ENCODE data around the gene B3GAT1. TPM values are rescaled to one million over a fixed set of nuclear protein-coding genes. Genes with fewer than 3 reads are reported as not detected.

B3GAT1 gene
- total and polyA plus RNA-seq, 2 experiments from 2014 or later: 4.8 to 28.3 TPM

GRCh38 chr11:134371436-134372185, 40.4 kb downstream of the B3GAT1 start (continued):
- TF ChIP-seq, protein P1, sequence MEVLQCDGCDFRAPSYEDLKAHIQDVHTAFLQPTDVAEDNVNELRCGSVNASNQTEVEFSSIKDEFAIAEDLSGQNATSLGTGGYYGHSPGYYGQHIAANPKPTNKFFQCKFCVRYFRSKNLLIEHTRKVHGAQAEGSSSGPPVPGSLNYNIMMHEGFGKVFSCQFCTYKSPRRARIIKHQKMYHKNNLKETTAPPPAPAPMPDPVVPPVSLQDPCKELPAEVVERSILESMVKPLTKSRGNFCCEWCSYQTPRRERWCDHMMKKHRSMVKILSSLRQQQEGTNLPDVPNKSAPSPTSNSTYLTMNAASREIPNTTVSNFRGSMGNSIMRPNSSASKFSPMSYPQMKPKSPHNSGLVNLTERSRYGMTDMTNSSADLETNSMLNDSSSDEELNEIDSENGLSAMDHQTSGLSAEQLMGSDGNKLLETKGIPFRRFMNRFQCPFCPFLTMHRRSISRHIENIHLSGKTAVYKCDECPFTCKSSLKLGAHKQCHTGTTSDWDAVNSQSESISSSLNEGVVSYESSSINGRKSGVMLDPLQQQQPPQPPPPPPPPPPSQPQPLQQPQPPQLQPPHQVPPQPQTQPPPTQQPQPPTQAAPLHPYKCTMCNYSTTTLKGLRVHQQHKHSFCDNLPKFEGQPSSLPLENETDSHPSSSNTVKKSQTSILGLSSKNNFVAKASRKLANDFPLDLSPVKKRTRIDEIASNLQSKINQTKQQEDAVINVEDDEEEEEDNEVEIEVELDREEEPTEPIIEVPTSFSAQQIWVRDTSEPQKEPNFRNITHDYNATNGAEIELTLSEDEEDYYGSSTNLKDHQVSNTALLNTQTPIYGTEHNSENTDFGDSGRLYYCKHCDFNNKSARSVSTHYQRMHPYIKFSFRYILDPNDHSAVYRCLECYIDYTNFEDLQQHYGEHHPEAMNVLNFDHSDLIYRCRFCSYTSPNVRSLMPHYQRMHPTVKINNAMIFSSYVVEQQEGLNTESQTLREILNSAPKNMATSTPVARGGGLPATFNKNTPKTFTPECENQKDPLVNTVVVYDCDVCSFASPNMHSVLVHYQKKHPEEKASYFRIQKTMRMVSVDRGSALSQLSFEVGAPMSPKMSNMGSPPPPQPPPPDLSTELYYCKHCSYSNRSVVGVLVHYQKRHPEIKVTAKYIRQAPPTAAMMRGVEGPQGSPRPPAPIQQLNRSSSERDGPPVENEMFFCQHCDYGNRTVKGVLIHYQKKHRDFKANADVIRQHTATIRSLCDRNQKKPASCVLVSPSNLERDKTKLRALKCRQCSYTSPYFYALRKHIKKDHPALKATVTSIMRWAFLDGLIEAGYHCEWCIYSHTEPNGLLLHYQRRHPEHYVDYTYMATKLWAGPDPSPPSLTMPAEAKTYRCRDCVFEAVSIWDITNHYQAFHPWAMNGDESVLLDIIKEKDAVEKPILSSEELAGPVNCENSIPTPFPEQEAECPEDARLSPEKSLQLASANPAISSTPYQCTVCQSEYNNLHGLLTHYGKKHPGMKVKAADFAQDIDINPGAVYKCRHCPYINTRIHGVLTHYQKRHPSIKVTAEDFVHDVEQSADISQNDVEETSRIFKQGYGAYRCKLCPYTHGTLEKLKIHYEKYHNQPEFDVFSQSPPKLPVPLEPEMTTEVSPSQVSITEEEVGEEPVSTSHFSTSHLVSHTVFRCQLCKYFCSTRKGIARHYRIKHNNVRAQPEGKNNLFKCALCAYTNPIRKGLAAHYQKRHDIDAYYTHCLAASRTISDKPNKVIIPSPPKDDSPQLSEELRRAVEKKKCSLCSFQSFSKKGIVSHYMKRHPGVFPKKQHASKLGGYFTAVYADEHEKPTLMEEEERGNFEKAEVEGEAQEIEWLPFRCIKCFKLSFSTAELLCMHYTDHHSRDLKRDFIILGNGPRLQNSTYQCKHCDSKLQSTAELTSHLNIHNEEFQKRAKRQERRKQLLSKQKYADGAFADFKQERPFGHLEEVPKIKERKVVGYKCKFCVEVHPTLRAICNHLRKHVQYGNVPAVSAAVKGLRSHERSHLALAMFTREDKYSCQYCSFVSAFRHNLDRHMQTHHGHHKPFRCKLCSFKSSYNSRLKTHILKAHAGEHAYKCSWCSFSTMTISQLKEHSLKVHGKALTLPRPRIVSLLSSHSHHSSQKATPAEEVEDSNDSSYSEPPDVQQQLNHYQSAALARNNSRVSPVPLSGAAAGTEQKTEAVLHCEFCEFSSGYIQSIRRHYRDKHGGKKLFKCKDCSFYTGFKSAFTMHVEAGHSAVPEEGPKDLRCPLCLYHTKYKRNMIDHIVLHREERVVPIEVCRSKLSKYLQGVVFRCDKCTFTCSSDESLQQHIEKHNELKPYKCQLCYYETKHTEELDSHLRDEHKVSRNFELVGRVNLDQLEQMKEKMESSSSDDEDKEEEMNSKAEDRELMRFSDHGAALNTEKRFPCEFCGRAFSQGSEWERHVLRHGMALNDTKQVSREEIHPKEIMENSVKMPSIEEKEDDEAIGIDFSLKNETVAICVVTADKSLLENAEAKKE (CRISPR knock-in tag; IDR thresholded peaks at IDR 0.05): no peak
- no peak for TF ChIP-seq ZNF331 (CRISPR knock-in tag; IDR thresholded peaks at IDR 0.05; ENCODE audit: low read depth)
- no peak for TF ChIP-seq EZH2 (IDR thresholded peaks at IDR 0.05; ENCODE audit: low read depth, unreplicated experiment)
- no peak for TF ChIP-seq JUNB (IDR thresholded peaks at IDR 0.05; ENCODE audit: unreplicated experiment)
- no peak for TF ChIP-seq STAT1 (IDR thresholded peaks at IDR 0.05; ENCODE audit: unreplicated experiment)
- no peak for TF ChIP-seq CREB1 (CRISPR knock-in tag; IDR thresholded peaks at IDR 0.05; ENCODE audit: low read depth)
- no peak for TF ChIP-seq EZH2phosphoT487 (IDR thresholded peaks at IDR 0.05; ENCODE audit: unreplicated experiment)

GRCh38 chr11:134370526-134371435, 41.3 kb downstream of the B3GAT1 start:
- H3F3A ChIP-seq (replicated peaks; ENCODE audit: low read depth): no peaks in the 10 kb centered on the region
- H3K27me3 Mint-ChIP-seq (ENCODE audit: insufficient read depth, low read depth, poor library complexity): peaks cover 10% of the 10 kb centered on the region
- no peaks in the 10 kb centered on the region for H3K9me3 Mint-ChIP-seq
- H3K27me3 ChIP-seq (ENCODE audit: insufficient read depth): no peaks in the 10 kb centered on the region
- no peaks in the 10 kb centered on the region for H3K36me3 ChIP-seq (ENCODE audit: insufficient read depth)
- no peak overlapping the region for H3K27ac ChIP-seq (ENCODE audit: low read depth)
- ATAC-seq (no peak), DNase-seq (ENCODE audit: low spot score) (no peak)
- H3K4me3 Mint-ChIP-seq: no peak overlapping the region
- H3K4me1 ChIP-seq (ENCODE audit: insufficient read depth): no peaks in the 10 kb centered on the region
- no peak overlapping the region for H3K4me3 ChIP-seq
- H2AFZ ChIP-seq: no peak overlapping the region
- H3K79me2 ChIP-seq (replicated peaks; ENCODE audit: insufficient read depth): no peaks in the 10 kb centered on the region
- H3K4me1 Mint-ChIP-seq: peaks cover 2% of the 10 kb centered on the region; the same call in 1 of the 3 replicates
- no peak overlapping the region for H3K27ac Mint-ChIP-seq
- no peaks in the 10 kb centered on the region for H3K9me2 ChIP-seq (ENCODE audit: insufficient read depth)
- H3K36me3 Mint-ChIP-seq (ENCODE audit: low read depth): peaks cover 4% of the 10 kb centered on the region; the same call in 2 of the 3 replicates
- H3K4me2 ChIP-seq: no peak overlapping the region
- H4K20me1 ChIP-seq (replicated peaks; ENCODE audit: insufficient read depth): no peaks in the 10 kb centered on the region
- TF ChIP-seq, protein P2, sequence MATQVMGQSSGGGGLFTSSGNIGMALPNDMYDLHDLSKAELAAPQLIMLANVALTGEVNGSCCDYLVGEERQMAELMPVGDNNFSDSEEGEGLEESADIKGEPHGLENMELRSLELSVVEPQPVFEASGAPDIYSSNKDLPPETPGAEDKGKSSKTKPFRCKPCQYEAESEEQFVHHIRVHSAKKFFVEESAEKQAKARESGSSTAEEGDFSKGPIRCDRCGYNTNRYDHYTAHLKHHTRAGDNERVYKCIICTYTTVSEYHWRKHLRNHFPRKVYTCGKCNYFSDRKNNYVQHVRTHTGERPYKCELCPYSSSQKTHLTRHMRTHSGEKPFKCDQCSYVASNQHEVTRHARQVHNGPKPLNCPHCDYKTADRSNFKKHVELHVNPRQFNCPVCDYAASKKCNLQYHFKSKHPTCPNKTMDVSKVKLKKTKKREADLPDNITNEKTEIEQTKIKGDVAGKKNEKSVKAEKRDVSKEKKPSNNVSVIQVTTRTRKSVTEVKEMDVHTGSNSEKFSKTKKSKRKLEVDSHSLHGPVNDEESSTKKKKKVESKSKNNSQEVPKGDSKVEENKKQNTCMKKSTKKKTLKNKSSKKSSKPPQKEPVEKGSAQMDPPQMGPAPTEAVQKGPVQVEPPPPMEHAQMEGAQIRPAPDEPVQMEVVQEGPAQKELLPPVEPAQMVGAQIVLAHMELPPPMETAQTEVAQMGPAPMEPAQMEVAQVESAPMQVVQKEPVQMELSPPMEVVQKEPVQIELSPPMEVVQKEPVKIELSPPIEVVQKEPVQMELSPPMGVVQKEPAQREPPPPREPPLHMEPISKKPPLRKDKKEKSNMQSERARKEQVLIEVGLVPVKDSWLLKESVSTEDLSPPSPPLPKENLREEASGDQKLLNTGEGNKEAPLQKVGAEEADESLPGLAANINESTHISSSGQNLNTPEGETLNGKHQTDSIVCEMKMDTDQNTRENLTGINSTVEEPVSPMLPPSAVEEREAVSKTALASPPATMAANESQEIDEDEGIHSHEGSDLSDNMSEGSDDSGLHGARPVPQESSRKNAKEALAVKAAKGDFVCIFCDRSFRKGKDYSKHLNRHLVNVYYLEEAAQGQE (IDR thresholded peaks at IDR 0.05; ENCODE audit: unreplicated experiment): no peak
- TF ChIP-seq STAT1 (IDR thresholded peaks at IDR 0.05; ENCODE audit: unreplicated experiment) (no peak), EZH2 (IDR thresholded peaks at IDR 0.05; ENCODE audit: low read depth, unreplicated experiment) (no peak), NANOG (IDR thresholded peaks at IDR 0.05; ENCODE audit: borderline replicate concordance) (no peak), EZH2phosphoT487 (IDR thresholded peaks at IDR 0.05; ENCODE audit: unreplicated experiment) (no peak), ZNF114 (CRISPR knock-in tag; IDR thresholded peaks at IDR 0.05) (no peak)
